Measurements from ENCODE around the gene NBDY.

Gene NBDY

DNA sequence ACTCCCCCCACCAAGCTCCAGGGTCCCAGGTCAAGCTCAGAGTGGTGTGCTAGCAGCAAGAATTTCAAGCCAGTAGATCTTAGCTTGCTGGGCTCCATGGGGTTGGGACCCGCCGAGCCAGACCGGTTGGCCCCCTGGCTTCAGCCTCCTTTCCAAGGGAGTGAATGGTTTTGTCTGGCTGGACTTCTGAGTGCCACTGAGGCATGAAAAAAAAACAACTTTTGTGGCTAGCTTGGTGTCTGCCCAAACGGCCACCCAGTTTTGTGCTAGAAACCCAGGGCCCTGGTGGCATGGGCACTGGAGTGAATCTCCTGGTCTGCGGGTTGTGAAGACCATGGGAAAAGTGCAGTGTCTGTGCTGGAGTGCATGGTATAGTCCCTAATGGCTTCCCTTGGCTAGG is 82.6 kb downstream of the NBDY start:
- no peak overlapping the region for H3K4me3 ChIP-seq (replicated peaks; ENCODE audit: low read depth, low read length)
- TF ChIP-seq, protein P1, sequence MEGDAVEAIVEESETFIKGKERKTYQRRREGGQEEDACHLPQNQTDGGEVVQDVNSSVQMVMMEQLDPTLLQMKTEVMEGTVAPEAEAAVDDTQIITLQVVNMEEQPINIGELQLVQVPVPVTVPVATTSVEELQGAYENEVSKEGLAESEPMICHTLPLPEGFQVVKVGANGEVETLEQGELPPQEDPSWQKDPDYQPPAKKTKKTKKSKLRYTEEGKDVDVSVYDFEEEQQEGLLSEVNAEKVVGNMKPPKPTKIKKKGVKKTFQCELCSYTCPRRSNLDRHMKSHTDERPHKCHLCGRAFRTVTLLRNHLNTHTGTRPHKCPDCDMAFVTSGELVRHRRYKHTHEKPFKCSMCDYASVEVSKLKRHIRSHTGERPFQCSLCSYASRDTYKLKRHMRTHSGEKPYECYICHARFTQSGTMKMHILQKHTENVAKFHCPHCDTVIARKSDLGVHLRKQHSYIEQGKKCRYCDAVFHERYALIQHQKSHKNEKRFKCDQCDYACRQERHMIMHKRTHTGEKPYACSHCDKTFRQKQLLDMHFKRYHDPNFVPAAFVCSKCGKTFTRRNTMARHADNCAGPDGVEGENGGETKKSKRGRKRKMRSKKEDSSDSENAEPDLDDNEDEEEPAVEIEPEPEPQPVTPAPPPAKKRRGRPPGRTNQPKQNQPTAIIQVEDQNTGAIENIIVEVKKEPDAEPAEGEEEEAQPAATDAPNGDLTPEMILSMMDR (IDR thresholded peaks at IDR 0.05; ENCODE audit: low read length, missing control alignments) = no peak
- no peak for DNase-seq (ENCODE audit: low read depth)

- H3K4me3 ChIP-seq (replicated peaks; ENCODE audit: low read depth, low read length) = no peak overlapping the region
- no peak for DNase-seq (ENCODE audit: low read depth)
- TF ChIP-seq, protein P1 (IDR thresholded peaks at IDR 0.05; ENCODE audit: low read length, missing control alignments) = no peak
Measured at GRCh38 chrX:56812515-56813105, 83.6 kb downstream of the NBDY start.

- TF ChIP-seq, protein P1 (IDR thresholded peaks at IDR 0.05; ENCODE audit: low read length, missing control alignments) = no peak
Measured at GRCh38 chrX:56813318-56813837, 84.3 kb downstream of the NBDY start.

DNA sequence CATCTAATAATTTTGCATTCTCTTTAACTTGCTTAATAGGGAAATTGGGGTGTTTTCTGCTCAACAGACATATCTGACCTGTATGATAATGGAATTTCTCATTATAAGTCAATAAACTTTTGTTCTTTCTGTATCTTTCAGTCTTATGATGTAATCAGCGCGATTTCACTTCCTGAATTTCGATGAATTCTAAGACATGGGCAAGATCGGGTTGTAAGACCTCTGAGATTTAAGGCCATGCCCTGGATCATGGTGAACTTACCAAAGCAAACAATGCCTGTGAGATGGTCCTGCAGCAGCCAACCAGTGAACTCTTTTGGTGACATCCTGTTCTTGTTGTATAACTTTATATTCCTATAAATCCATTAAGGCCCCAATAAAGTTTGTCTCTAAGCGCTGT is 88.1 kb downstream of the NBDY start:
- DNase-seq (ENCODE audit: low read depth) = no peak
- no peak overlapping the region for H3K4me3 ChIP-seq (replicated peaks; ENCODE audit: low read depth, low read length)
- TF ChIP-seq, protein P1 (IDR thresholded peaks at IDR 0.05; ENCODE audit: low read length, missing control alignments) = no peak

More at GRCh38 chrX:56813318-56813837, 84.3 kb downstream of the NBDY start:
- DNase-seq (ENCODE audit: low read depth) = peak; percentile 81
- no peak overlapping the region for H3K4me3 ChIP-seq (replicated peaks; ENCODE audit: low read depth, low read length)

- no peak for DNase-seq (ENCODE audit: low read depth)
- H3K4me3 ChIP-seq (replicated peaks; ENCODE audit: low read depth, low read length) = no peak overlapping the region
- TF ChIP-seq, protein P1 (IDR thresholded peaks at IDR 0.05; ENCODE audit: low read length, missing control alignments) = no peak
Measured at GRCh38 chrX:56826020-56826419, 97.0 kb downstream of the NBDY start.

GRCh38 chrX:56833626-56834025 is 104.6 kb downstream of the NBDY start:
- DNase-seq (ENCODE audit: low read depth) = peak; percentile 39
- TF ChIP-seq, protein P1 (IDR thresholded peaks at IDR 0.05; ENCODE audit: low read length, missing control alignments) = no peak
- no peak overlapping the region for H3K4me3 ChIP-seq (replicated peaks; ENCODE audit: low read depth, low read length)

DNA sequence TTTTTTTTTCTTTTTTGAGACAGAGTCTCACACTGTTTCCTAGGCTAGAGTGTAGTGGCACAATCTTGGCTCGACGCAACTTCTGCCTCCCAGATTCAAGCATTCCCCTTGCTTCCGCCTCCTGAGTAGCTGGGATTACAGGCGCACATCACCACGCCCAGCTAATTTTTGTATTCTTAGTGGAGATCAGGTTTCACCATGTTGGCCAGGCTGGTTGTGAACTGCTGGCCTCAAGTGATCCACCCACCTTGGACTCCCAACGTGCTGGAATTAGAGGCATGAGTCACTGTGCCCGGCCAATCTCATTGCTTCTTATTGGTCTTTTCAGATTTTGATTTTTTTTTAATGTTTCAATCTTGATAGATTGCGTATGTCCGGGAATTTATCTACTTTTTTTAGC is 124.4 kb downstream of the NBDY start:
- TF ChIP-seq, protein P1 (IDR thresholded peaks at IDR 0.05; ENCODE audit: low read length, missing control alignments) = no peak
- H3K4me3 ChIP-seq (replicated peaks; ENCODE audit: low read depth, low read length) = no peak overlapping the region

More for the DNA sequence above, 124.4 kb downstream of the NBDY start:
- no peak for DNase-seq (ENCODE audit: low read depth)

Data from fibroblast of pulmonary artery (primary cell).